ENCODE results near the gene MOCOS. TPM values are rescaled to one million over a fixed set of nuclear protein-coding genes. Genes with fewer than 3 reads are reported as not detected.

Gene MOCOS
- total and polyA plus RNA-seq, 2 of the 8 experiments (the other 6 are each of a cell fraction or from before 2014, with no cell fraction given) = 4.7 to 5.8 TPM

DNA sequence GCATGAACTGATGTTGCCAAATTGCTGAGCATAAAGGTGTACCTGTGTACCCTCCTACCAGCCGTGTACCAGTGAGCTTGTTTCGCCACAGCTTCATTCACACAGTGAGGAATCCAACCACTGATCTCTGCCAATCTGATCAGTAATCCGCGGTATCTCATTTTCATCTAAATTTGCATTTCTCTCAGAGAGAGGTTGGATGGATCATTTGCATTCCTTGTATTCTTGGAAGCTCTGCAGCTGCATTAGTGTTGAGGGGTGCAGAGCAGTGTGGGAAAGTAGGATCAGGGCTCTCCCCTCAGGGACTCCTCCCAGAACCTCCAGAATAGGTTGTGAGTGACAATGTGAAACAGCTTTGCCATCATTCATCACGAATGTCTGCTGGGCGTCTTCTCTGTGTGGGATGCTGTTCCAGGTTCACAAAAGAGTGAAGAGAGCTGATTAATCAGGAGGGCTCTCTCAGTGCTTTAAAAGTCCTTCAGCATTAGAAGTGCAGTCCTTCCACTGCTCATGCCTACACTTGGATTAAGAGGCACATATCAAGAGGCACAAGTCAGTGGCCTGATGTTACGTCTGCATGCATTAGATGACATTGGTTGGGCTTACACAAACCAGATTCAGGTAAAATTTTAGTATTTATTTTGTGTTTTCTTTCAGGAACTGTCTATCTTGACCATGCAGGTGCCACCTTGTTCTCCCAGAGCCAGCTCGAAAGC, 7.5 kb downstream of the MOCOS start (continued):
- TF ChIP-seq, protein P1, sequence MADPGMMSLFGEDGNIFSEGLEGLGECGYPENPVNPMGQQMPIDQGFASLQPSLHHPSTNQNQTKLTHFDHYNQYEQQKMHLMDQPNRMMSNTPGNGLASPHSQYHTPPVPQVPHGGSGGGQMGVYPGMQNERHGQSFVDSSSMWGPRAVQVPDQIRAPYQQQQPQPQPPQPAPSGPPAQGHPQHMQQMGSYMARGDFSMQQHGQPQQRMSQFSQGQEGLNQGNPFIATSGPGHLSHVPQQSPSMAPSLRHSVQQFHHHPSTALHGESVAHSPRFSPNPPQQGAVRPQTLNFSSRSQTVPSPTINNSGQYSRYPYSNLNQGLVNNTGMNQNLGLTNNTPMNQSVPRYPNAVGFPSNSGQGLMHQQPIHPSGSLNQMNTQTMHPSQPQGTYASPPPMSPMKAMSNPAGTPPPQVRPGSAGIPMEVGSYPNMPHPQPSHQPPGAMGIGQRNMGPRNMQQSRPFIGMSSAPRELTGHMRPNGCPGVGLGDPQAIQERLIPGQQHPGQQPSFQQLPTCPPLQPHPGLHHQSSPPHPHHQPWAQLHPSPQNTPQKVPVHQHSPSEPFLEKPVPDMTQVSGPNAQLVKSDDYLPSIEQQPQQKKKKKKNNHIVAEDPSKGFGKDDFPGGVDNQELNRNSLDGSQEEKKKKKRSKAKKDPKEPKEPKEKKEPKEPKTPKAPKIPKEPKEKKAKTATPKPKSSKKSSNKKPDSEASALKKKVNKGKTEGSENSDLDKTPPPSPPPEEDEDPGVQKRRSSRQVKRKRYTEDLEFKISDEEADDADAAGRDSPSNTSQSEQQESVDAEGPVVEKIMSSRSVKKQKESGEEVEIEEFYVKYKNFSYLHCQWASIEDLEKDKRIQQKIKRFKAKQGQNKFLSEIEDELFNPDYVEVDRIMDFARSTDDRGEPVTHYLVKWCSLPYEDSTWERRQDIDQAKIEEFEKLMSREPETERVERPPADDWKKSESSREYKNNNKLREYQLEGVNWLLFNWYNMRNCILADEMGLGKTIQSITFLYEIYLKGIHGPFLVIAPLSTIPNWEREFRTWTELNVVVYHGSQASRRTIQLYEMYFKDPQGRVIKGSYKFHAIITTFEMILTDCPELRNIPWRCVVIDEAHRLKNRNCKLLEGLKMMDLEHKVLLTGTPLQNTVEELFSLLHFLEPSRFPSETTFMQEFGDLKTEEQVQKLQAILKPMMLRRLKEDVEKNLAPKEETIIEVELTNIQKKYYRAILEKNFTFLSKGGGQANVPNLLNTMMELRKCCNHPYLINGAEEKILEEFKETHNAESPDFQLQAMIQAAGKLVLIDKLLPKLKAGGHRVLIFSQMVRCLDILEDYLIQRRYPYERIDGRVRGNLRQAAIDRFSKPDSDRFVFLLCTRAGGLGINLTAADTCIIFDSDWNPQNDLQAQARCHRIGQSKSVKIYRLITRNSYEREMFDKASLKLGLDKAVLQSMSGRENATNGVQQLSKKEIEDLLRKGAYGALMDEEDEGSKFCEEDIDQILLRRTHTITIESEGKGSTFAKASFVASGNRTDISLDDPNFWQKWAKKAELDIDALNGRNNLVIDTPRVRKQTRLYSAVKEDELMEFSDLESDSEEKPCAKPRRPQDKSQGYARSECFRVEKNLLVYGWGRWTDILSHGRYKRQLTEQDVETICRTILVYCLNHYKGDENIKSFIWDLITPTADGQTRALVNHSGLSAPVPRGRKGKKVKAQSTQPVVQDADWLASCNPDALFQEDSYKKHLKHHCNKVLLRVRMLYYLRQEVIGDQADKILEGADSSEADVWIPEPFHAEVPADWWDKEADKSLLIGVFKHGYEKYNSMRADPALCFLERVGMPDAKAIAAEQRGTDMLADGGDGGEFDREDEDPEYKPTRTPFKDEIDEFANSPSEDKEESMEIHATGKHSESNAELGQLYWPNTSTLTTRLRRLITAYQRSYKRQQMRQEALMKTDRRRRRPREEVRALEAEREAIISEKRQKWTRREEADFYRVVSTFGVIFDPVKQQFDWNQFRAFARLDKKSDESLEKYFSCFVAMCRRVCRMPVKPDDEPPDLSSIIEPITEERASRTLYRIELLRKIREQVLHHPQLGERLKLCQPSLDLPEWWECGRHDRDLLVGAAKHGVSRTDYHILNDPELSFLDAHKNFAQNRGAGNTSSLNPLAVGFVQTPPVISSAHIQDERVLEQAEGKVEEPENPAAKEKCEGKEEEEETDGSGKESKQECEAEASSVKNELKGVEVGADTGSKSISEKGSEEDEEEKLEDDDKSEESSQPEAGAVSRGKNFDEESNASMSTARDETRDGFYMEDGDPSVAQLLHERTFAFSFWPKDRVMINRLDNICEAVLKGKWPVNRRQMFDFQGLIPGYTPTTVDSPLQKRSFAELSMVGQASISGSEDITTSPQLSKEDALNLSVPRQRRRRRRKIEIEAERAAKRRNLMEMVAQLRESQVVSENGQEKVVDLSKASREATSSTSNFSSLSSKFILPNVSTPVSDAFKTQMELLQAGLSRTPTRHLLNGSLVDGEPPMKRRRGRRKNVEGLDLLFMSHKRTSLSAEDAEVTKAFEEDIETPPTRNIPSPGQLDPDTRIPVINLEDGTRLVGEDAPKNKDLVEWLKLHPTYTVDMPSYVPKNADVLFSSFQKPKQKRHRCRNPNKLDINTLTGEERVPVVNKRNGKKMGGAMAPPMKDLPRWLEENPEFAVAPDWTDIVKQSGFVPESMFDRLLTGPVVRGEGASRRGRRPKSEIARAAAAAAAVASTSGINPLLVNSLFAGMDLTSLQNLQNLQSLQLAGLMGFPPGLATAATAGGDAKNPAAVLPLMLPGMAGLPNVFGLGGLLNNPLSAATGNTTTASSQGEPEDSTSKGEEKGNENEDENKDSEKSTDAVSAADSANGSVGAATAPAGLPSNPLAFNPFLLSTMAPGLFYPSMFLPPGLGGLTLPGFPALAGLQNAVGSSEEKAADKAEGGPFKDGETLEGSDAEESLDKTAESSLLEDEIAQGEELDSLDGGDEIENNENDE (IDR thresholded peaks at IDR 0.05; ENCODE audit: insufficient replicate concordance, low read length) = no peak
- TF ChIP-seq, protein P2, sequence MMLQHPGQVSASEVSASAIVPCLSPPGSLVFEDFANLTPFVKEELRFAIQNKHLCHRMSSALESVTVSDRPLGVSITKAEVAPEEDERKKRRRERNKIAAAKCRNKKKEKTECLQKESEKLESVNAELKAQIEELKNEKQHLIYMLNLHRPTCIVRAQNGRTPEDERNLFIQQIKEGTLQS (IDR thresholded peaks at IDR 0.05; ENCODE audit: insufficient read depth, low read depth, low read length) = no peak
- TF ChIP-seq NRF1 (IDR thresholded peaks at IDR 0.05; ENCODE audit: low read depth, low read length) = no peak

Measured in H1 (cell line).